ENCODE measurements around the gene FRMD4A.
"Not testable (repeated sequence)": the region's sequence is repeated elsewhere in the genome, so short reads cannot be mapped to it uniquely, and the experiment has no call there.

The FRMD4A gene

DNA sequence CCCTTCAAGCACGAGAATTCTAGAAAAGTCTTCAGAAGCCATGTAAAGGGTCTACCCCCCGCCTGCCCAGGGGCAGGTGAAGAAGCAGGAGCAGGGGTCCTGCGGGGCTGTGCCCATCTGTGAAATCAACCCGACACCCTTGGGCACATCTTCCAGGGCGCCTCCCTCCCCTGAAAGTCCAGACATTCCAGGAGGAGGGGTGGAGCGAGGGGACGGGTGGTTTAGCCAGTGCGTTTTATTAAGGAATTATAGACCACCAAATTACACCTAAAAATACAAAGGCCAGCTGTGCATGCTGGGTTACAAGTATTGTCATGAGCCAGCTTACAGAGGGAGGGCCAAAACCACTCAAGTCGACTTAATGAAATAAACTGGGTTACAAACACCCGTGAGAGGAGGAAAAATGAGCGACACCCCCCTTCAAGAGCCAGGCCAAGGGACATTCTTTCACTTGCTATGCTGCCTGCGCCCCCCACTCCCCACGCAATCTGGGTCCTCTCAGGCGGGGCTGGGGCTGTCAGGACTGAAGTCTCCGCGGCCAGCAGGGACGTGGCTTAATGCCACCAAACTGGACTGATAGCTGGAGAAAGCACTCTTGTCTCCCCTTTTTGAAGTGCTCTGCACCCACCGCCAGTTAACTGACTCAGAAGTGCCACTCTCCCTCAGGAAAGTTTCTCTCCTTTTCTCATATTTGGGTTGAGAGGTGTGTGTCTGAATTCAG is 360.3 kb downstream of the FRMD4A start:
- no peak for DNase-seq

- DNase-seq, result no peak
Observed at GRCh38 chr10:13969792-13970140, 361.0 kb downstream of the FRMD4A start.

GRCh38 chr10:13969118-13969791 is 361.5 kb downstream of the FRMD4A start:
- no peak for DNase-seq

DNA sequence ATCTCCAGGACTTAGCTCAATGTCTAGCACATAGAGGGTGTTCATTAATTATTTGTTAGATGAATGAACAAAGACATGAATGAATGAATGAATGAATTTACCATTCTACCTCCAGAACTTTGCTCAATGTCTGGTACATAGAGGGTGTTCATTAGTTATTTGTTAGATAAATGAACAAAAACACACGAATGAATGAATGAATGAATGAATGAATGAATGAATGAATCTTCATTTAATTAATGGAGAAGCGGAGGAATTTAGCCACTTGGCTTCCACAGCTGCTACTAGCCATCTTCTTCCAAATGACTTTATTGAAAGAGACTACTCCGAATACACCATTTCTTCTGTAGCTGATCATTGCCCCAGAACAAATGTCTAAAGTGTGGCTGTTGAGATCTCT is 368.9 kb downstream of the FRMD4A start:
- DNase-seq, result no peak

DNA sequence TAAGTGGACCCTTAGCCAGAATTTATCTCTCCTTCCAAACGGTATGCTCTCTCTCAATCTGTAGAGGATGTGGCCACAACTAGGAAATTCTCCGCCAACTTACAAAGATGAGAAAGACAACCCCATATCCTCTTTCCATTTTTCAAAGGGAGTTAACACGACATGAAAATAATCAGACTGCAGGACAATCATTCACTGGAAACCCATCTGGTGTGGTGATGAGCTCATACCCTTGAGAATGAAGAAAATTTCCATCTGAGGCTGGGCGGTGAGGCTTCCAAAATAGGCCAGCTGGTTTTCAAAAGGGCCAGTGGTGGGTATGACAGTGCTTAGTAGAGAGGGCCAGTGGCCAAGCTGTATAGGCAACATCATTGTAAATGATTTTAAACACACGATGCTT is 369.6 kb downstream of the FRMD4A start:
- DNase-seq, result no peak

GRCh38 chr10:13960603-13961002 is 370.1 kb downstream of the FRMD4A start:
- DNase-seq, result no peak

GRCh38 chr10:13959443-13960359 is 371.0 kb downstream of the FRMD4A start:
- DNase-seq, result no peak

GRCh38 chr10:13957856-13958255 is 372.9 kb downstream of the FRMD4A start:
- no peak for DNase-seq

DNA sequence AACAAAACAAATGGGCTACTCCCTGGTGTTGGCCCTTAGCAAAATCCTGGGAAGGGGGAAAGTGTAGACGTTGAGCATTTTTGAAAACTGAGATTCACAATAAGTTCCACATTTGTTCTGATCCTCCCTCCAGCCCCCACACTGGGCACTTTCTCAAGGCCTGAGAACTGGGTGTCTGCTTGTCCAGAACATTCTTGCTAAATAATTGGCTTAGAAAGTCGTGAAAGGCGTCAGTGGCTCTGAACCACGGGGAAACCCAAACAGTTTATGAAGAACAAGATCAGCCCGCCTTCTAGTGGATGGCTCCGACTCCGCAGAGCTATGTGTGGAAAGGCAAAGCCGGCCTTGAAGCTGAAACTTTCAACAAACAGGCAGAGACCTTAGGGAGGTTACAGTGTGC is 373.9 kb downstream of the FRMD4A start:
- DNase-seq, result no peak

DNA sequence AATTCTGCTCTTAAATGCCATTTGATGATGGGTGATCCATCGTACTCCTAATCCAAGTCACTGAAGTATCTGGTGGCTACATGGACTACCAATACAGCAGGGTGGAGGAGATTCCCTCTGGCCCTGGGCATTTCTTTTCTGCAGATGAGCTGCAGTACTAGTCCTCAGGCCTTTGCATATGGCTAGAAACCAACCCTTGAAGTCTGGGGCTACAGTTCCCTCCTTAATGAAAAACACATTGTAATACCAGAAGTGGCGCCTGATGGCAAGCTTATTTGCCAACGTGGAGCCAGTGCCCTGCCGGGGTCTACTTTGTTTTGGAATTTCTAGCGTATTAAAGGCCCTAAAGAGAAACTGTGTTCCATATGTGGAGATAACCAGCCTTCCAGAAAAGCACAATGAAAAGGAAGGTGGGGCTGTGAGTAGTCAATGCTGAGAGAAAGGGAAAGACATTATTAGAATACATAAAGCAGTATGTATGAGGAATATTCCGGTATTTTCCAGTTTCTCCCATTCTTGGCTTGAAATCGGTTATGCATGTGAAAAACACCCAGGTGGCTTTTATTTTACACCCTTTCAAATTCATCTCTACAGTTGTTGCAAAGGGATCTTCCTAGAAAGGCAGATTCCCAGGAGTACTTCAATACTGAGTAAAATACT is 375.2 kb downstream of the FRMD4A start:
- no peak for DNase-seq

DNA sequence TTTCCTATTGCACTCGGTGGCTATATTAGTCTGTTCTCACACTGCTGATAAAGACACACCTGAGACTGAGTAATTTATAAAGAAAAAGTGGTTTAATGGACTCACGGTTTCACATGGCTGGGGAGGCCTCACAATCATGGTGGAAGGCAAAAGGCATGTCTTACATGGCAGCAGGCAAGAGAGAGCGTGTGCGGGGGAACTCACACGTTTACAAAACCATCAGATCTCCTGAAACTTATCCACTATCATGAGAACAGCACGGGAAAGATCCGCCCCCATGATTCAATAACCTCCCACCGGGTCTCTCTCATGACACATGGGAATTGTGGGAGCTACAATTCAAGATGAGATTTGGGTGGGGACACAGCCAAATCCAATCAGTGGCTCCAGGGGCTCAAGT is 376.5 kb downstream of the FRMD4A start:
- not testable (repeated sequence) for DNase-seq

- no peak for DNase-seq
Observed at GRCh38 chr10:13953371-13953770, 377.4 kb downstream of the FRMD4A start.

DNA sequence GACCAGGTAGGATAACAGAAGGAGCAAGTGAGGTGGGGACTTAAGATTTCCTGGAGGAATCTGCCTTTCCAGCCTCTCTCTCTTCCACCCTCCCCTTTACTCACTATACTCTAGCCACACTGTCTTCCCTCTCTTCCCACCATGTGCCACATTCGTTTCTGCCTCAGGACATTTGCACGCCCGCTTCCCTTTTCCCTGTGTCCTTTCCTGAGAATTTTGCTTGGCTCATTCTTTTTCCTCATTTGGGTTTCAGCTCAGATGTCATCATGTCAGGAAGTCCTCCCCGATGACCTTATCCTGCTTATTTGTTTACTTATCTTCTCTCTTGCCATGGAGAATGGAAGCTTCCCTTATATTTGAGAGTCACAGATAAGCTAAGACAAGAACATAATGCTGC is 380.2 kb downstream of the FRMD4A start:
- no peak for DNase-seq

DNA sequence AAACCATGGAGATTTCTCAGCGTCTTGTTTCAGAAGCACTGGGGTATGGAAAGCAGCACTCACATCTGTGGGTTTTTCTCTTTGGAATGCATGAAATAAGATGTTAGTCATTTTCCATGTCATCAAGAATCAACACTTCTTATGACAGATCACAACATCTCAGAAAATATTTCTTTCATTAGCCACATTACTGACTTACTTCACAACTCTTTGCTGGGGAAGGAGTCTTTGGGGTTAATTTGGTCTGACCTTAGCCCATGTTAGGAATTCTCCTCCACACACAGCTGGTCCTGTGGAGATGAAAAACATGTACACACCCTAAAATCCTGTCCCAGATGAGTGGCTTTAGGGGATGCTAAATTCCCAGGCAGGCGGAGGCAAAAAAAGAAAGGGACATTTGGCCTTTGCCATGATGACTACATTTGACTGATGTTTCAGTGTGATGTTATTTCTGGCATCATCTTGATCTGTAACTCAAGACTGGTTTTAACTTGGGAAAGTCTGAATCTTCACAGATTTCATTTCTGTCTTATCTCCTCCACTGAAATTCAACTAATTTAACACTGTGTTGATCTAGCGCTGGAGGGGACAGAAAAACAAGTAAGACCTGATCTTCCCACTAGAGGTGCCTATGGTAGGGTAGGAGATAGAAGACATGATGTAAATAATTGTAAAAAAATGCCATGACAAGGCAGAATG is 380.7 kb downstream of the FRMD4A start:
- DNase-seq, result no peak

DNA sequence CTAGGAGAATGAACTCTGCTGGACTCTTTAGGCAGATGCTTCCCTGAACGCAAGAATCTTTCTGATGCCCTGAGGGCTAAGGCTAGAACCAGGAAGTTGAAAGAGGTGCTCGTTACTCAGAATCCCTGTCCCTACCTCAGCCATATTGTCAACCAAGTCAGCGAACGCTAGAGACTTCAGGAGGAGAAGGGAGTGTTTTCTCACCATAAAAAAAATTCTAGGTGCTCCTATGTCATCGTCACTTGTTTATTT is 384.6 kb downstream of the FRMD4A start:
- no peak for DNase-seq

DNA sequence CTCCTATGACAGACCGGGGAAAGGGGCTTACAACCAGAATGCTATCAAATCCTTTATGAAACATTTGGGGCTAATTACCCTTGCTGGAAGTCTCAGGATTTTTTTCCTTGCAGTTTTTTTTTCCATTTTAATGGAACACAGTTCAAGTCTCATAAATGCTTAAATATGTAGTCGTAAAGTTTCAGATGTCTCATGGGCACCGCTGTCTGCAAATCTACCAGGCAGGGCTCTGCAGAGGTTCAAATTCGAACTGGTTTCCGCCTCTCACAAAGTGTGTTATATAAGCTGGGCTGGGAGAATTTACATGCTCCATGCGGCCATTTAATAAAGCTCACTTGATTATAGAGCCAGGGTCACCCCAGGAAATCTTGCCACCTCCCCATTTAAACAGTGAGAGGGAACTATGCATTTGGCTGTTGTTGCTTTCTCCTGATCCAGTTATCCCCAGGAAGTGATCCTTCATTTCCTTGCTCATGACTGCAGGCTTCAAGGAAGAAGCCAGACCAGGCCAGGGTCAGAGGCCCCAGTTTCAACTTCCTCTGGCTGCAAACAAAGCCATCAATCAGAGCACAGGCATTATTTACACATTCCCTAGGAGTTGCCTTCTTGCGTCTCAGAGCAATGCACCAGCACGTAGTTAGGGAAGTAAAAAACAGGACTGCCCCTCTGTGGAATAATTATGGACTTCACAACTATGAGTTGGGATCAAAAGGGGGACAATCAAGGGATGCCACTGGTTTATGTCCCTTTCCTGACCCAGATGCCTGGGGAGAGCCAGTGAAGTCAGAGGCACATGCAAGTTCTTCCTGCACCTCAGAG is 385.1 kb downstream of the FRMD4A start:
- no peak for DNase-seq

DNA sequence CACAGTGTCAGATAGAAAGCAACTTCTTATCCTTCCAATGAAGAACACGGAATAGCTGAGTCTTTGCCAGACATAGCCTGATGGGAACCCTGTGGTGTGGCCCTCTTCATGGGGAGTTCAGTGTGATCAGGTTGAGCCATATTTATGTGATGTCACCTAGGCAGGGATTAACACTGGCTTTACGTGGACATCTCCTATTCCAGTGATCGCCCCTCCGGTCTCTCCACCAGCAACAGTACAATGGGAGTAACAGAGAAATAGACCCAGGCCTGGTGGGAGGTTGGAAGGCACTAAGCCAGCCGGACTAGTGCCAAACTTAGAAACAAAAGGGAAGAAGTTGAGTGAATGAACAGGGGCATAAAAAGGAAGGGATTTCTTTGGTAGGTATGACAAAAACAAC is 385.9 kb downstream of the FRMD4A start:
- DNase-seq, result no peak

DNA sequence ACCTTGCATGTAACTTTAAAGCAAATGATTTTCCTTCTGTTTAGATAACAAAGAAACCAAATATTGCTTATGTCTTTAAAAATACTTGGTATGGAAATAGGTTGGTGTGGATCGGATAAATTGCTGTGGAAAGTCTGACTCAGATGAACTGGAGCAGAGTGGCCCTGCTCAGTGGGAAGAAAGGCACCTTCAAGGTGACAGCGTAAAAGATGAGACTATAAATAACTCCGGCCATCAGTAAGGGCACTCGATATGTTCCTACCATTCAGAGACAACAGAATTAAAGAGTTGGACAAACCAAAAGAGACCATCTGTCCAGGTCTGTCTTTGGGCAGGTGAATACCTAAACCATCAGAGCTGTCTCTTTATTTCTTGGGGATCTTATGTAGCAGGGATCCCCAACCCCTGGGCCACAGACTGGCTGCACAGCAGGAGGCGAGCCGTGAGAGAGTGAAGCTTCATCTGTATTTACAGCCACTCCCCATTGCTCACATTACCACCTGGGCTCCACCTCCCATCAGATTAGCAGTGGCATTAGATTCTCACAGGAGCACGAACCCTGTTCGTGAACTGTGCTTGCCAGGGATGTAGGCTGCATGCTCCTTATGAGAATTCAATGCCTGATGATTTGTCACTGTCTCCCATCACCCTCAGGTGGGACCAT is 386.9 kb downstream of the FRMD4A start:
- no peak for DNase-seq

DNA sequence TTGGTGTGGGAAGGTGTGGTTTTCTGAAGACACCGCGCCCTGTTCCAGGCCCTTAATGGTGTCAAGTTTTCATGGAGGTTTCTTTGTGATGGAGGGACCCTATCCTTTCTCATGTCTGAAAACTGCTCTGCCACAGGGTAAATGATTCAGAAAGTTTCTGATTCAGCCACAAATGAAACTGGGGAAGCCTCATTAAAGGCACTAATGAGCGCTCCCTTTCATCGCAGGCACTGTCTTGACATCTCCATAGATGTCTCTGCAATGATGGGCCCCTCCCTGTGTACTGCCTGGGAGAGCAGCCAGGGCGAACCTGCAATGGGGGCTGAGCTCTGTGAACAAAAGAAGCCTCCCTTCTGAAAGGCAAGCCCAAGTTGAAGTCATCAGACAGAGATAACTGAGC is 388.7 kb downstream of the FRMD4A start:
- DNase-seq, result no peak

GRCh38 chr10:13939391-13939790 is 391.3 kb downstream of the FRMD4A start:
- DNase-seq, result no peak

DNA sequence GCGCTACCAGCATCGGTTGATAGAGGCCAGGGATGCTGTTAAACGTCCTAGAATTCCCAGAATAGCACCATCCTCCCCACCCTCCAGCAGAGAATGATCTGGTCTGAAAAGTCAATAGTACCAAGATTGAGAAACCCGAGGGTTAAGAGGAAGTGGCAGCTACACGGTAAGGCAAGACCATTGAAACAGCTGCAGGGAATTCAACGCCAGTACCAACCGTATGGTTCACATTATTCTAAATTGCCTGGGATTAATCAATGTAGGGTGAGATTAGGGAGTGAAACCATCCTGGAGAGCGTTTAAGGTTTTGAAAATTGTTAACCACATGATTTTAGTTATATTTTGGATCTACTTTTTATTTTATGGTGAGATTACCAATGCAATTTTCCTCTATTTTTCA is 391.8 kb downstream of the FRMD4A start:
- DNase-seq, result no peak

GRCh38 chr10:13936826-13937225 is 393.9 kb downstream of the FRMD4A start:
- no peak for DNase-seq
